Measurements from ENCODE around the gene TNFAIP1. TPM values are rescaled to one million over a fixed set of nuclear protein-coding genes. Genes with fewer than 3 reads are reported as not detected.

TNFAIP1 gene
- total and polyA plus RNA-seq, 9 donors, result 13.4 to 37.9 (median 31.5) TPM

GRCh38 chr17:28391401-28391800 is 55.8 kb downstream of the TNFAIP1 start:
- no peak for TF ChIP-seq CTCF (IDR thresholded peaks at IDR 0.05)
- TF ChIP-seq EP300 (IDR thresholded peaks at IDR 0.05), result no peak
- no peak for TF ChIP-seq POLR2A (IDR thresholded peaks at IDR 0.05)
- 50 to 88% (median 71%) methylated on average over 2 of the region's 2 CpGs for WGBS, 3 donors
- H3K27me3 ChIP-seq, result no peaks in the 10 kb centered on the region
- no peaks in the 10 kb centered on the region for H3K36me3 ChIP-seq
- H3K27ac ChIP-seq, result no peak overlapping the region
- H3K4me1 ChIP-seq (ENCODE audit: insufficient read depth), result no peaks in the 10 kb centered on the region
- peak in 1 of 5 donors; percentile 3 for DNase-seq
- H3K4me3 ChIP-seq, result no peak overlapping the region
- H3K9me3 ChIP-seq, result no peaks in the 10 kb centered on the region
- intact Hi-C loops (cut with DNase I), result no loop called here

- no peaks in the 10 kb centered on the region for H3K27me3 ChIP-seq
- TF ChIP-seq EP300 (IDR thresholded peaks at IDR 0.05) (no peak), CTCF (IDR thresholded peaks at IDR 0.05) (no peak), POLR2A (IDR thresholded peaks at IDR 0.05) (no peak)
- intact Hi-C loops (cut with DNase I), result loop anchor here in 1 of 4 donors (2.0 kb wide), 1 partner anchor 20 kb away; no protein-coding TSS in a partner anchor
- WGBS, 3 donors, result 76 to 86% (median 78%) methylated on average over 10 of the region's 10 CpGs
- no peaks in the 10 kb centered on the region for H3K9me3 ChIP-seq
- no peak overlapping the region for H3K27ac ChIP-seq
- no peaks in the 10 kb centered on the region for H3K4me1 ChIP-seq (ENCODE audit: insufficient read depth)
- no peak overlapping the region for H3K4me3 ChIP-seq
- DNase-seq, result peak in 1 of 5 donors; percentile 12
- H3K36me3 ChIP-seq, result no peaks in the 10 kb centered on the region
Measured at GRCh38 chr17:28392491-28392890, 56.9 kb downstream of the TNFAIP1 start.

GRCh38 chr17:28394337-28395116 is 59.0 kb downstream of the TNFAIP1 start:
- Histone ChIP-seq H3K27ac (no peak overlapping the region), H3K4me1 (ENCODE audit: insufficient read depth) (no peaks in the 10 kb centered on the region), H3K36me3 (no peaks in the 10 kb centered on the region), H3K9me3 (no peaks in the 10 kb centered on the region), H3K4me3 (no peak overlapping the region), H3K27me3 (no peaks in the 10 kb centered on the region)
- peak in 1 of 5 donors; percentile 6 for DNase-seq
- intact Hi-C loops (cut with DNase I), result no loop called here
- TF ChIP-seq POLR2A (IDR thresholded peaks at IDR 0.05) (no peak), CTCF (IDR thresholded peaks at IDR 0.05) (no peak), EP300 (IDR thresholded peaks at IDR 0.05) (no peak)
- WGBS, 3 donors, result 79 to 83% (median 81%) methylated on average over 7 of the region's 7 CpGs

GRCh38 chr17:28395426-28395825 is 59.9 kb downstream of the TNFAIP1 start:
- Histone ChIP-seq H3K27me3 (no peaks in the 10 kb centered on the region), H3K27ac (no peak overlapping the region), H3K9me3 (no peaks in the 10 kb centered on the region), H3K4me1 (ENCODE audit: insufficient read depth) (no peaks in the 10 kb centered on the region), H3K36me3 (no peaks in the 10 kb centered on the region), H3K4me3 (no peak overlapping the region)
- peak in 1 of 5 donors; percentile 3 for DNase-seq
- intact Hi-C loops (cut with DNase I), result no loop called here
- WGBS, 3 donors, result 48 to 84% (median 50%) methylated on average over 2 of the region's 2 CpGs
- TF ChIP-seq EP300 (IDR thresholded peaks at IDR 0.05) (no peak), CTCF (IDR thresholded peaks at IDR 0.05) (no peak), POLR2A (IDR thresholded peaks at IDR 0.05) (no peak)
